SK-N-SH (cell line): ENCODE measurements around the gene TMEM50B. TPM values are rescaled to one million over a fixed set of nuclear protein-coding genes. Genes with fewer than 3 reads are reported as not detected.
A peak's percentile ranks its signal among the peaks of the same experiment; 100 is the strongest.

Source experiments
- CTCF ChIA-PET: fragments of 300-600, 350-600 bp; formaldehyde crosslinking; extraction: SDS; loops from one replicate; lab custom pipeline; 2021; lab: Yijun Ruan, JAX
- POLR2A ChIA-PET: fragments of 350-600 bp; sonication (Branson Sonifier 250); formaldehyde crosslinking; extraction: SDS; loops from one replicate; lab custom pipeline; 2020; ENCODE audit warnings: antibody characterized with exemption, inconsistent platforms; lab: Yijun Ruan, JAX
- DNase-seq: peaks from one replicate; pipeline ENCODE4 v3.0.0; 2012
- H2AFZ ChIP-seq: fragments of 200-600 bp; sonication (generic); 2 replicates; pipeline ENCODE4 v1.8.1; 2016; ENCODE audit warnings: antibody characterized with exemption, mild to moderate bottlenecking, low read depth
- H3F3A ChIP-seq: fragments of 200-600 bp; sonication (generic); replicated peaks from 2 replicates; pipeline ENCODE3; 2016; ENCODE audit warnings: antibody characterized with exemption, mild to moderate bottlenecking; ENCODE audit not compliant: insufficient read depth
- H3K27ac ChIP-seq, 2 experiments: fragments of 200-500 bp in 1 of 2; fragments of 200-600 bp in 1 of 2; sonication (Bioruptor generic) in 1 of 2; sonication (generic), shearing (Covaris generic) in 1 of 2; 2 replicates each; pipeline versions ENCODE4 v1.5.1 to v1.6.1; 2014 to 2016; ENCODE audit warnings: low read depth in 2 of 2, inconsistent platforms in 1 of 2, low read length in 1 of 2, mild to moderate bottlenecking in 1 of 2, mixed read lengths in 1 of 2
- H3K27me3 ChIP-seq: fragments of 200-600 bp; sonication (generic), shearing (Covaris generic); 2 replicates; pipeline ENCODE4 v1.6.1; 2016; ENCODE audit warnings: mixed run types; ENCODE audit not compliant: insufficient read depth
- H3K36me3 ChIP-seq, 2 experiments: fragments of 200-500 bp in 1 of 2; fragments of 200-600 bp in 1 of 2; sonication (Bioruptor generic) in 1 of 2; sonication (generic) in 1 of 2; replicated peaks in 1 of 2; 2 replicates each; pipeline versions ENCODE3 to v1.5.1; 2014 to 2016; ENCODE audit warnings: low read length in 1 of 2, mild to moderate bottlenecking in 1 of 2; ENCODE audit not compliant: insufficient read depth in 2 of 2, control insufficient read depth in 1 of 2
- H3K4me1 ChIP-seq, 2 experiments: fragments of 200-500 bp in 1 of 2; fragments of 200-600 bp in 1 of 2; sonication (Bioruptor generic) in 1 of 2; sonication (generic), shearing (Covaris generic) in 1 of 2; 2 replicates each; pipeline versions ENCODE4 v1.5.1 to v1.6.1; 2014 to 2016; ENCODE audit warnings: low read depth in 1 of 2, low read length in 1 of 2, mixed run types in 1 of 2; ENCODE audit not compliant: insufficient read depth in 2 of 2, control insufficient read depth in 1 of 2
- H3K4me2 ChIP-seq: fragments of 200-600 bp; sonication (generic), shearing (Covaris generic); 2 replicates; pipeline ENCODE4 v1.6.1; 2017; ENCODE audit warnings: mixed run types
- H3K4me3 ChIP-seq, 2 experiments: fragments of 200-500 bp in 1 of 2; fragments of 200-600 bp in 1 of 2; sonication (Bioruptor generic) in 1 of 2; sonication (generic), shearing (Covaris generic) in 1 of 2; 2 replicates each; pipeline versions ENCODE4 v1.5.1 to v1.8.1; 2014 to 2016; ENCODE audit warnings: low read depth in 2 of 2, inconsistent platforms in 1 of 2, low read length in 1 of 2, mild to moderate bottlenecking in 1 of 2, mixed read lengths in 1 of 2, moderate library complexity in 1 of 2
- H3K79me2 ChIP-seq: fragments of 200-600 bp; sonication (generic); 2 replicates; pipeline ENCODE4 v1.8.1; 2017; ENCODE audit warnings: mild to moderate bottlenecking; ENCODE audit not compliant: insufficient read depth
- H3K9ac ChIP-seq: fragments of 200-600 bp; sonication (generic); 2 replicates; pipeline ENCODE4 v1.6.1; 2017; ENCODE audit warnings: mixed run types
- H3K9me2 ChIP-seq: fragments of 200-600 bp; sonication (generic); 2 replicates; pipeline ENCODE4 v1.6.1; 2017; ENCODE audit warnings: mixed run types
- H3K9me3 ChIP-seq: fragments of 200-600 bp; sonication (generic); 2 replicates; pipeline ENCODE4 v1.6.1; 2017; ENCODE audit warnings: mixed run types, mild to moderate bottlenecking, moderate library complexity
- H4K20me1 ChIP-seq: fragments of 200-600 bp; sonication (generic); 2 replicates; pipeline ENCODE4 v1.6.1; 2017; ENCODE audit warnings: mild to moderate bottlenecking, mixed run types; ENCODE audit not compliant: insufficient read depth
- CHD2 ChIP-seq: fragments of 150-350 bp; IDR thresholded peaks from 2 replicates; pipeline ENCODE4 v1.6.1; 2018; ENCODE audit warnings: low read length; ENCODE audit not compliant: partially characterized antibody
- ELF1 ChIP-seq: IDR thresholded peaks from 2 replicates; pipeline ENCODE4 v1.4.0; 2012
- EP300 ChIP-seq, 2 experiments: IDR thresholded peaks; 2 replicates each; pipeline versions ENCODE4 v1.4.0 to v1.6.1; 2012; ENCODE audit warnings: borderline replicate concordance in 1 of 2, low read depth in 1 of 2, low read length in 1 of 2
- EZH2phosphoT487 ChIP-seq: fragments of 200-600 bp; sonication (generic); IDR thresholded peaks from 2 replicates; pipeline ENCODE4 v1.6.1; 2017; ENCODE audit warnings: low read depth, mixed run types, mild to moderate bottlenecking, antibody characterized with exemption, moderate library complexity, borderline replicate concordance
- MXI1 ChIP-seq: IDR thresholded peaks from 2 replicates; pipeline ENCODE4 v1.6.1; 2012; ENCODE audit warnings: mild to moderate bottlenecking, low read depth, low read length, improper control_type of control experiment
- NRF1 ChIP-seq: IDR thresholded peaks from 2 replicates; pipeline ENCODE4 v1.6.1; 2012; ENCODE audit warnings: low read depth, mild to moderate bottlenecking, low read length
- POLR2AphosphoS5 ChIP-seq: IDR thresholded peaks from 2 replicates; pipeline ENCODE4 v1.6.1; 2012; ENCODE audit warnings: low read depth, low read length
- RAD21 ChIP-seq: IDR thresholded peaks from 2 replicates; pipeline ENCODE4 v1.6.1; 2012; ENCODE audit warnings: mild to moderate bottlenecking, low read length
- RFX5 ChIP-seq: IDR thresholded peaks from 2 replicates; pipeline ENCODE4 v1.6.1; 2012; ENCODE audit warnings: mild to moderate bottlenecking, improper control_type of control experiment, low read length
- SMC3 ChIP-seq: IDR thresholded peaks from 2 replicates; pipeline ENCODE4 v1.6.1; 2012; ENCODE audit warnings: low read depth, low read length, improper control_type of control experiment
- TAF1 ChIP-seq: IDR thresholded peaks from 2 replicates; pipeline ENCODE4 v1.6.1; 2012; ENCODE audit warnings: low read depth, mild to moderate bottlenecking, low read length, moderate library complexity, borderline replicate concordance
- YY1 ChIP-seq: IDR thresholded peaks from 2 replicates; pipeline ENCODE4 v1.4.0; 2012; ENCODE audit warnings: low read depth, mild to moderate bottlenecking
- WGBS: methylation state at CpG from one replicate; pipeline ENCODE4 v1.1.6; 2017; ENCODE audit warnings: low lambda C conversion rate; 5-methylcytosine and 5-hydroxymethylcytosine counted together
- polyA plus RNA-seq, 3 experiments: library from polyadenylated mRNA; depleted of rRNA; stranded (reverse); fragments of >200 nt; gene quantifications; 2 replicates each; pipeline ENCODE4 v1.2.3, GENCODE V29; 2012
- TF ChIP-seq, protein P1 (sequence below): IDR thresholded peaks from 2 replicates; pipeline ENCODE4 v1.4.0; 2012; ENCODE audit warnings: low read depth, borderline replicate concordance
- TF ChIP-seq, protein P2 (sequence below): IDR thresholded peaks from 2 replicates; pipeline ENCODE4 v1.4.0; 2012; ENCODE audit warnings: low read depth, borderline replicate concordance
- TF ChIP-seq, protein P3 (sequence below): IDR thresholded peaks from 2 replicates; pipeline ENCODE4 v1.4.0; 2012; ENCODE audit warnings: low read depth

TMEM50B gene
- polyA plus RNA-seq, 1 of the 3 experiments (the other 2 are of a cell fraction) = 27.3 TPM

DNA sequence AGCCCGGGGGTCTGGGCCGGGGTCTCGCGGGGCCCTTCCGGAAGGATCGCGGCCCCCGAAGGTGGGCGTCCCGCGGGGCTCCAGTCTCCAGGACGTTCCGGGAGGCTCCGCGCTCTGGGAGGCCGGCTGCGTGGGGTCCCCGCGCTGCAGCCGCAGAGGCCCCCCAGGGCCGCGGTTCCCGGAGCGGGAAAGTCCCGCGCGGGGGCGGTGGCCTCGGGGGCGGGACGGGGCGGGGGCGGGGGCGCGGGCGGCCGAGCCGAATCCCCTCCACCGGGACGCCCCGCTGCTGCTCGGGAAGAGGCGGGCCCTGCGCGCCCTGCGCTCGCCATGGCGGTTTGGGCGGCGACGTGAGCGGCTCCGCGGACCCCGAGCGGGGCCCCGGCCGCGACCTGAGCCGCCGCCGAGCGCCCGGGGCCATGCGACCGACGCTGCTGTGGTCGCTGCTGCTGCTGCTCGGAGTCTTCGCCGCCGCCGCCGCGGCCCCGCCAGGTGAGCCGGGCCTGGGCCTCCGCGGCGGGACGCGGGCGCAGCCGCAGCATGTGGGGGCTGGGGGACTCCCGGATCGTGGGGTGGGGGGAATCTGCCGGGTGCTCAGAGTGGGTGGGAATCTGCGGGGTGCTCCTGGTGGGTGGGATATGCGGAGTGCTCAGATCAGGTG, 76.5 kb downstream of the TMEM50B start, which contains the start of gene IFNGR2:
Gene IFNGR2, plus strand, starts transcription at position 286 of the 658 bp plus-strand sequence. Its CDS starts 131 bp downstream, at position 417.
- peaks cover 28% of the 10 kb centered on the region for H4K20me1 ChIP-seq
- H3K9me3 ChIP-seq = no peaks in the 10 kb centered on the region
- peaks cover 0 to 13% of the 10 kb centered on the region in 2 experiments for H3K36me3 ChIP-seq
- H3K4me3 ChIP-seq = peak within 1 kb of the TSS; percentile 67 to 78
- H3K79me2 ChIP-seq = peaks cover 48% of the 10 kb centered on the region
- peak within 1 kb of the TSS; percentile 83 for H3K4me2 ChIP-seq
- H2AFZ ChIP-seq = 0 out of 2 replicates have a peak within 1 kb of the TSS, but pooled peaks have one; percentile 52
- no CpG with 5 or more reads among the region's 89 CpGs for WGBS
- peaks cover 30% of the 10 kb centered on the region for H3F3A ChIP-seq
- H3K27me3 ChIP-seq = no peaks in the 10 kb centered on the region
- peak within 1 kb of the TSS; percentile 92 for H3K9ac ChIP-seq
- H3K9me2 ChIP-seq = no peaks in the 10 kb centered on the region
- peak within 1 kb of the TSS; percentile 77 to 81 for H3K27ac ChIP-seq
- H3K4me1 ChIP-seq = peaks cover 7% of the 10 kb centered on the region in 2 experiments; a peak in 1 of 4 replicates
- TF ChIP-seq TAF1 = peak; percentile 31; the same call in 1 of the 2 replicates
- no peak for TF ChIP-seq ELF1
- POLR2A ChIA-PET = interaction anchor here (1.2 kb wide), 1 partner anchor 77 kb away, joined by 3 read pairs; the partner anchor contains the start of gene TMEM50B
- CTCF ChIA-PET = interaction anchor here (0.9 to 3.3 kb wide), 2 partner anchors 13 to 42 kb away, joined by 3 to 12 read pairs; no protein-coding TSS in a partner anchor
- DNase-seq = peak; percentile 88

DNA sequence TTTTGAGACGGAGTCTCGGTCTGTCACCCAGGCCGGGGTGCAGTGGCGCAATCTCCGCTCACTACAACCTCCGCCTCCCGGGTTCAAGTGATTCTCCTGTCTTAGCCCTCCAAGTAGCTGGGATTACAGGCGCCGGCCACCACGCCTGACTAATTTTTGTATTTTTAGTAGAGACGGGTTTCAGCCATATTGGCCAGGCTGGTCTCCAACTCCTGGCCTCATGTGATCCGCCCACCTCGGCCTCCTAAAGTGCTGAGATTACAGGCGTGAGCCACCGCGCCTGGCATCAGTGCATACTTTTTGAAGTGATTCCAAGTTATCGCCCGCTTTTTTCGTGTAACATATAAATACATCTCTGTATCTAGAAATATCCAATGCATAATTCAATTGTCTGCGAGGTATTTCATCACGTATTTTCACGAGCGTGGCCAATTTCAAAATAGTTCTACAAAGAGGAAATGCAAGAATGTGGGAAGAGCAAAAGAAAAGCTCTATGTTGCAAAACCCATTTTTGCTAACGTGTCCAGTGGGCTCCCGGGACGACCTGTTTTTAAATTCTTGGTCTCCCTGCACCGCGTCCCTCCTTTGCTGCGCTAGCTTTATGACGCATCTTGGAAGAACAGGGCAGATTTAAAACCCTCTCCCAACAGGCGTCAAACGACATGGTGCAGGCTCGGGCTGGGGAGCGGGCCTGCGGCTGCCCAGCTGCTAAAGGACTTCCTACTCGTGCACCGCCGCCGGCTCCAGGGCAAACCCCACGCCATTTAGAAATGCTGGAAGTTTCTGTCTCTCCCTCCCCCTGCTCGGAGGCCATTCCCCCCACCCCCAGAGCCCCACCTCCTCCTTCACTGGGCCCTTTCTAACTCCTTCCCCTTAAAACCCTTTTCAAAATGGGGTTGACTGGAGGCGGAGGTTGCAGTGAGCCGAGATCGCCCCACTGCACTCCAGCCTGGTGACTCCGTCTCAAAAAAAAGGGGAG, 77.5 kb downstream of the TMEM50B start:
- peak overlapping the region; percentile 57 to 65 for H3K27ac ChIP-seq
- H3K4me1 ChIP-seq = peaks cover 7 to 9% of the 10 kb centered on the region in 2 experiments; a peak in 3 of 4 replicates
- peak overlapping the region; percentile 73; the same call in 1 of the 2 replicates for H3K4me2 ChIP-seq
- peak overlapping the region; percentile 65; the same call in 1 of the 2 replicates for H3K9ac ChIP-seq
- ChIA-PET POLR2A (no interaction called here), CTCF (interaction anchor here (0.6 to 2.1 kb wide), 6 partner anchors 12 to 376 kb away, joined by 3 to 8 read pairs (median 5); no protein-coding TSS in a partner anchor)
- H3F3A ChIP-seq = peaks cover 33% of the 10 kb centered on the region
- no peak for TF ChIP-seq EZH2phosphoT487
- TF ChIP-seq YY1 = 0 out of 2 replicates have a peak, but pooled peaks have one; percentile 22
- H3K9me2 ChIP-seq = no peaks in the 10 kb centered on the region
- 84% methylated on average over 45 of the region's 45 CpGs for WGBS
- H3K4me3 ChIP-seq = peak overlapping the region; percentile 67 to 78
- H3K27me3 ChIP-seq = no peaks in the 10 kb centered on the region
- H2AFZ ChIP-seq = 0 out of 2 replicates have a peak overlapping the region, but pooled peaks have one; percentile 52
- DNase-seq = peak; percentile 78
- H4K20me1 ChIP-seq = peaks cover 23% of the 10 kb centered on the region
- H3K9me3 ChIP-seq = no peaks in the 10 kb centered on the region
- peaks cover 38% of the 10 kb centered on the region for H3K79me2 ChIP-seq
- H3K36me3 ChIP-seq = peaks cover 0 to 12% of the 10 kb centered on the region in 2 experiments

DNA sequence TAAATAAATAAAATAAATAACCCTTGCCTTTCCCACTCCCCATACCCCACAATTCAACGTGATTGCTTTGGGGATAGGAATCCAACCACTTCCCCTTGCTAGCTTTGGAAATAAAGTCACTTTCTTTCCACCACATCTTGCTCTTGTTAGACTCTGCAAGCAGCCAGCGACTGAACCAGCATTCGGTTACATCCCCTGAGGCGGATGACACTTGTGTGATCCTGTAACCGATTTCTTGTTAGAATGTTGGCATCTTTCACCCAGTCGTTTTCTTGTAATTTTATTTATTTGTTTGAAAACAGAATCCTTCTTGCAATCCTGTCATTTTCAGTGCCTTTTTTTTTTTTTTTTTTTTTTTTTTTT, 78.2 kb downstream of the TMEM50B start:
- peak overlapping the region; percentile 56 to 78; a peak in 3 of 4 replicates for H3K27ac ChIP-seq
- H3K4me3 ChIP-seq = no peak overlapping the region
- H3K4me2 ChIP-seq = no peak overlapping the region
- 82% methylated on average over 6 of the region's 6 CpGs for WGBS
- no peaks in the 10 kb centered on the region for H3K27me3 ChIP-seq
- peaks cover 38% of the 10 kb centered on the region for H3F3A ChIP-seq
- POLR2A ChIA-PET = no interaction called here
- CTCF ChIA-PET = interaction anchor here (0.6 to 2.1 kb wide), 4 partner anchors 40 to 375 kb away, joined by 3 to 8 read pairs (median 6); no protein-coding TSS in a partner anchor
- no peaks in the 10 kb centered on the region for H3K9me3 ChIP-seq
- H3K79me2 ChIP-seq = peaks cover 32% of the 10 kb centered on the region
- peaks cover 16% of the 10 kb centered on the region for H4K20me1 ChIP-seq
- H2AFZ ChIP-seq = no peak overlapping the region
- H3K9me2 ChIP-seq = no peaks in the 10 kb centered on the region
- peaks cover 0 to 12% of the 10 kb centered on the region in 2 experiments for H3K36me3 ChIP-seq
- H3K4me1 ChIP-seq = peaks cover 7 to 16% of the 10 kb centered on the region in 2 experiments; a peak in 3 of 4 replicates
- no peak for DNase-seq
- H3K9ac ChIP-seq = no peak overlapping the region
- TF ChIP-seq, protein P1, sequence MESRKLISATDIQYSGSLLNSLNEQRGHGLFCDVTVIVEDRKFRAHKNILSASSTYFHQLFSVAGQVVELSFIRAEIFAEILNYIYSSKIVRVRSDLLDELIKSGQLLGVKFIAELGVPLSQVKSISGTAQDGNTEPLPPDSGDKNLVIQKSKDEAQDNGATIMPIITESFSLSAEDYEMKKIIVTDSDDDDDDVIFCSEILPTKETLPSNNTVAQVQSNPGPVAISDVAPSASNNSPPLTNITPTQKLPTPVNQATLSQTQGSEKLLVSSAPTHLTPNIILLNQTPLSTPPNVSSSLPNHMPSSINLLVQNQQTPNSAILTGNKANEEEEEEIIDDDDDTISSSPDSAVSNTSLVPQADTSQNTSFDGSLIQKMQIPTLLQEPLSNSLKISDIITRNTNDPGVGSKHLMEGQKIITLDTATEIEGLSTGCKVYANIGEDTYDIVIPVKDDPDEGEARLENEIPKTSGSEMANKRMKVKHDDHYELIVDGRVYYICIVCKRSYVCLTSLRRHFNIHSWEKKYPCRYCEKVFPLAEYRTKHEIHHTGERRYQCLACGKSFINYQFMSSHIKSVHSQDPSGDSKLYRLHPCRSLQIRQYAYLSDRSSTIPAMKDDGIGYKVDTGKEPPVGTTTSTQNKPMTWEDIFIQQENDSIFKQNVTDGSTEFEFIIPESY = no peak
- TF ChIP-seq RAD21 (no peak), MXI1 (no peak), CHD2 (no peak), ELF1 (no peak), NRF1 (no peak), SMC3 (no peak), RFX5 (no peak), EP300 (IDR thresholded peaks at IDR 0.05; ENCODE audit: borderline replicate concordance in 1 of 2, low read depth in 1 of 2, low read length in 1 of 2) (no peak), POLR2AphosphoS5 (no peak)
- TF ChIP-seq, protein P2, sequence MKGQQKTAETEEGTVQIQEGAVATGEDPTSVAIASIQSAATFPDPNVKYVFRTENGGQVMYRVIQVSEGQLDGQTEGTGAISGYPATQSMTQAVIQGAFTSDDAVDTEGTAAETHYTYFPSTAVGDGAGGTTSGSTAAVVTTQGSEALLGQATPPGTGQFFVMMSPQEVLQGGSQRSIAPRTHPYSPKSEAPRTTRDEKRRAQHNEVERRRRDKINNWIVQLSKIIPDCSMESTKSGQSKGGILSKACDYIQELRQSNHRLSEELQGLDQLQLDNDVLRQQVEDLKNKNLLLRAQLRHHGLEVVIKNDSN = no peak
- TF ChIP-seq, protein P3, sequence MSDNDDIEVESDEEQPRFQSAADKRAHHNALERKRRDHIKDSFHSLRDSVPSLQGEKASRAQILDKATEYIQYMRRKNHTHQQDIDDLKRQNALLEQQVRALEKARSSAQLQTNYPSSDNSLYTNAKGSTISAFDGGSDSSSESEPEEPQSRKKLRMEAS = no peak
